K562 (cell line): ENCODE data around the gene TUBB2A. TPM values are rescaled to one million over a fixed set of nuclear protein-coding genes. Genes with fewer than 3 reads are reported as not detected.
A peak's percentile ranks its signal among the peaks of the same experiment; 100 is the strongest.

Experiments used
- CBX5 ChIP-seq: IDR thresholded peaks from 2 replicates; pipeline ENCODE4 v1.6.1; 2014; ENCODE audit warnings: low read depth, borderline replicate concordance
- DNMT1 ChIP-seq: fragments of 450-650 bp; IDR thresholded peaks from 2 replicates; pipeline ENCODE4 v1.6.1; 2016; ENCODE audit warnings: antibody characterized with exemption, mild to moderate bottlenecking
- ESRRB ChIP-seq: fragments of 250-450 bp; sonication (Bioruptor Pico); IDR thresholded peaks from 2 replicates; pipeline ENCODE4 v1.5.0; 2020; ENCODE audit warnings: mild to moderate bottlenecking, moderate library complexity, borderline replicate concordance
- HDAC8 ChIP-seq: fragments of 450-650 bp; IDR thresholded peaks from 2 replicates; pipeline ENCODE4 v1.6.1; 2016; ENCODE audit warnings: mild to moderate bottlenecking, missing genetic modification characterization, moderate library complexity, missing compliant biosample characterization
- HMG20B ChIP-seq: fragments of 250-450 bp; sonication (Bioruptor Pico); IDR thresholded peaks from 2 replicates; pipeline ENCODE4 v1.5.0; 2021; ENCODE audit warnings: mild to moderate bottlenecking
- KLF6 ChIP-seq: fragments of 250-450 bp; sonication (Bioruptor Pico); IDR thresholded peaks from 2 replicates; pipeline ENCODE4 v1.4.0; 2020; ENCODE audit warnings: mild to moderate bottlenecking, moderate library complexity, borderline replicate concordance
- RCOR1 ChIP-seq, 2 experiments: IDR thresholded peaks; 2 replicates each; pipeline ENCODE4 v1.6.1; 2012; ENCODE audit warnings: low read depth in 2 of 2, low read length in 2 of 2, borderline replicate concordance in 1 of 2, improper control_type of control experiment in 1 of 2
- SNIP1 ChIP-seq: fragments of 450-650 bp; IDR thresholded peaks from 2 replicates; pipeline ENCODE4 v1.7.1; 2017; ENCODE audit warnings: low read depth, mild to moderate bottlenecking
- STAT5A ChIP-seq: IDR thresholded peaks from 2 replicates; pipeline ENCODE4 v1.6.1; 2012; ENCODE audit warnings: low read length, inconsistent platforms, borderline replicate concordance
- ZNF316 ChIP-seq: fragments of 450-650 bp; IDR thresholded peaks from 2 replicates; pipeline ENCODE4 v1.6.1; 2016
- ZNF444 ChIP-seq: fragments of 250-450 bp; sonication (Bioruptor Pico); IDR thresholded peaks from 2 replicates; pipeline ENCODE4 v1.4.0; 2020; ENCODE audit warnings: mild to moderate bottlenecking, moderate library complexity
- ZNF77 ChIP-seq: fragments of 250-450 bp; sonication (Bioruptor Pico); IDR thresholded peaks from 2 replicates; pipeline ENCODE4 v1.5.0; 2020
- polyA plus RNA-seq, 8 experiments: library from polyadenylated mRNA; depleted of rRNA in 4 of 8; stranded (reverse) in 5 of 8; unstranded in 3 of 8; fragments of >200 nt; fragmentation: Nextera tagmentation in 2 of 8; fragmentation: Illumina TruSeq in 1 of 8; extraction: Ambion mirVana in 2 of 8; extraction: Trizol in 1 of 8; gene quantifications; 2 replicates each; pipeline versions ENCODE4 v1.2.1 to v1.2.3, GENCODE V29; 2011 to 2014; ENCODE audit warnings: inconsistent platforms in 1 of 8, missing spikeins in 1 of 8
- total RNA-seq, 7 experiments: library from RNA; depleted of rRNA in 6 of 7; stranded (reverse); fragments of >200 nt in 6 of 7; fragmentation: Illumina TruSeq in 2 of 7; extraction: Trizol in 2 of 7; gene quantifications; 2 replicates each; pipeline versions ENCODE4 v1.2.1 to v1.2.3, GENCODE V29; 2011 to 2021; ENCODE audit warnings: low replicate concordance in 1 of 7
- TF ChIP-seq, protein P1 (sequence below): fragments of 450-650 bp; IDR thresholded peaks from 2 replicates; pipeline ENCODE4 v1.6.1; 2016; ENCODE audit warnings: mild to moderate bottlenecking, moderate library complexity
- TF ChIP-seq, protein P2 (sequence below): fragments of 450-650 bp; formaldehyde crosslinking; IDR thresholded peaks from 2 replicates; pipeline ENCODE4 v1.4.0; 2022; ENCODE audit warnings: missing genetic modification characterization
- TF ChIP-seq, protein P3 (sequence below): fragments of 450-650 bp; IDR thresholded peaks from 2 replicates; pipeline ENCODE4 v1.6.1; 2016

TUBB2A gene
- total and polyA plus RNA-seq, 9 of the 15 experiments (the other 6 are each of a cell fraction or from before 2014, with no cell fraction given) = 3.6 to 92.1 (median 45.6) TPM

DNA sequence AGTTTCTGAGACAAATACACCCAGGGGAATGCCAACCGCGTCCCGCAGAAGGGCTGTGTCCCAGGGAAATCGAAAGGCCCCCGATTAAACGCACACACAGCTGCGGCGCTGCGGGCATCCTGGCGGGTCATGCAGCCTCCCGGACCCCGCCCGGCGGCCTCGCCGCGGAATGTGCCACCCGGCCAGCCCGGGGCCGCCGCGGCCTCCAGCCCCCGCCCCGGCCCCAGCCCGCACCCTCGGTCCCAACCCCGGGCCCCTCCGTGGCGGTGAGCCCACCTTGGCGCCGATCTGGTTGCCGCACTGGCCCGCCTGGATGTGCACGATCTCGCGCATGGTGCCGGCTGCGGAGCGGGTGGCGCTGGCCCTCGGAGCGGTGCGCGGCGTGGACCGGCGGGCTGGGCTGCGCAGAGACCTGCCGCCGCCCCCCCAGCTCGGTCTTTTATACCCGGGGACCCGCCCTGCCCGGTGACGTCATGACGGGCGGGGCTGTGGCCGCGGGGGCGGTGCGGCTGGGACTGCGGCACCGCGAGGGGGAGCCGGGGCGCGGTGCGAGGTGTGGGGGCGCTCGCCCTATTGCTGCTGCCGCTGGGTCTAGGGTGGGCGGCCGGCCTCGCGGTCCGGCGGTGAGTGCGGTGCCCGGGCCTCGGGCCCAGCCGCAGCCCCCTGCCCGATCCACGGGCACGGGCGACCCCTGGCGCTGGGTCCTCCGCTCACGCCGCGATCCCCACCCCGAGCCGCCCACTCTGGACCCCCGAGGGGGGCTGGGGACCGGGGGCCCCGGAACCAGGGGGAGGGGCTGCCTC lies at the start of gene TUBB2A (continued):
- TF ChIP-seq, protein P1, sequence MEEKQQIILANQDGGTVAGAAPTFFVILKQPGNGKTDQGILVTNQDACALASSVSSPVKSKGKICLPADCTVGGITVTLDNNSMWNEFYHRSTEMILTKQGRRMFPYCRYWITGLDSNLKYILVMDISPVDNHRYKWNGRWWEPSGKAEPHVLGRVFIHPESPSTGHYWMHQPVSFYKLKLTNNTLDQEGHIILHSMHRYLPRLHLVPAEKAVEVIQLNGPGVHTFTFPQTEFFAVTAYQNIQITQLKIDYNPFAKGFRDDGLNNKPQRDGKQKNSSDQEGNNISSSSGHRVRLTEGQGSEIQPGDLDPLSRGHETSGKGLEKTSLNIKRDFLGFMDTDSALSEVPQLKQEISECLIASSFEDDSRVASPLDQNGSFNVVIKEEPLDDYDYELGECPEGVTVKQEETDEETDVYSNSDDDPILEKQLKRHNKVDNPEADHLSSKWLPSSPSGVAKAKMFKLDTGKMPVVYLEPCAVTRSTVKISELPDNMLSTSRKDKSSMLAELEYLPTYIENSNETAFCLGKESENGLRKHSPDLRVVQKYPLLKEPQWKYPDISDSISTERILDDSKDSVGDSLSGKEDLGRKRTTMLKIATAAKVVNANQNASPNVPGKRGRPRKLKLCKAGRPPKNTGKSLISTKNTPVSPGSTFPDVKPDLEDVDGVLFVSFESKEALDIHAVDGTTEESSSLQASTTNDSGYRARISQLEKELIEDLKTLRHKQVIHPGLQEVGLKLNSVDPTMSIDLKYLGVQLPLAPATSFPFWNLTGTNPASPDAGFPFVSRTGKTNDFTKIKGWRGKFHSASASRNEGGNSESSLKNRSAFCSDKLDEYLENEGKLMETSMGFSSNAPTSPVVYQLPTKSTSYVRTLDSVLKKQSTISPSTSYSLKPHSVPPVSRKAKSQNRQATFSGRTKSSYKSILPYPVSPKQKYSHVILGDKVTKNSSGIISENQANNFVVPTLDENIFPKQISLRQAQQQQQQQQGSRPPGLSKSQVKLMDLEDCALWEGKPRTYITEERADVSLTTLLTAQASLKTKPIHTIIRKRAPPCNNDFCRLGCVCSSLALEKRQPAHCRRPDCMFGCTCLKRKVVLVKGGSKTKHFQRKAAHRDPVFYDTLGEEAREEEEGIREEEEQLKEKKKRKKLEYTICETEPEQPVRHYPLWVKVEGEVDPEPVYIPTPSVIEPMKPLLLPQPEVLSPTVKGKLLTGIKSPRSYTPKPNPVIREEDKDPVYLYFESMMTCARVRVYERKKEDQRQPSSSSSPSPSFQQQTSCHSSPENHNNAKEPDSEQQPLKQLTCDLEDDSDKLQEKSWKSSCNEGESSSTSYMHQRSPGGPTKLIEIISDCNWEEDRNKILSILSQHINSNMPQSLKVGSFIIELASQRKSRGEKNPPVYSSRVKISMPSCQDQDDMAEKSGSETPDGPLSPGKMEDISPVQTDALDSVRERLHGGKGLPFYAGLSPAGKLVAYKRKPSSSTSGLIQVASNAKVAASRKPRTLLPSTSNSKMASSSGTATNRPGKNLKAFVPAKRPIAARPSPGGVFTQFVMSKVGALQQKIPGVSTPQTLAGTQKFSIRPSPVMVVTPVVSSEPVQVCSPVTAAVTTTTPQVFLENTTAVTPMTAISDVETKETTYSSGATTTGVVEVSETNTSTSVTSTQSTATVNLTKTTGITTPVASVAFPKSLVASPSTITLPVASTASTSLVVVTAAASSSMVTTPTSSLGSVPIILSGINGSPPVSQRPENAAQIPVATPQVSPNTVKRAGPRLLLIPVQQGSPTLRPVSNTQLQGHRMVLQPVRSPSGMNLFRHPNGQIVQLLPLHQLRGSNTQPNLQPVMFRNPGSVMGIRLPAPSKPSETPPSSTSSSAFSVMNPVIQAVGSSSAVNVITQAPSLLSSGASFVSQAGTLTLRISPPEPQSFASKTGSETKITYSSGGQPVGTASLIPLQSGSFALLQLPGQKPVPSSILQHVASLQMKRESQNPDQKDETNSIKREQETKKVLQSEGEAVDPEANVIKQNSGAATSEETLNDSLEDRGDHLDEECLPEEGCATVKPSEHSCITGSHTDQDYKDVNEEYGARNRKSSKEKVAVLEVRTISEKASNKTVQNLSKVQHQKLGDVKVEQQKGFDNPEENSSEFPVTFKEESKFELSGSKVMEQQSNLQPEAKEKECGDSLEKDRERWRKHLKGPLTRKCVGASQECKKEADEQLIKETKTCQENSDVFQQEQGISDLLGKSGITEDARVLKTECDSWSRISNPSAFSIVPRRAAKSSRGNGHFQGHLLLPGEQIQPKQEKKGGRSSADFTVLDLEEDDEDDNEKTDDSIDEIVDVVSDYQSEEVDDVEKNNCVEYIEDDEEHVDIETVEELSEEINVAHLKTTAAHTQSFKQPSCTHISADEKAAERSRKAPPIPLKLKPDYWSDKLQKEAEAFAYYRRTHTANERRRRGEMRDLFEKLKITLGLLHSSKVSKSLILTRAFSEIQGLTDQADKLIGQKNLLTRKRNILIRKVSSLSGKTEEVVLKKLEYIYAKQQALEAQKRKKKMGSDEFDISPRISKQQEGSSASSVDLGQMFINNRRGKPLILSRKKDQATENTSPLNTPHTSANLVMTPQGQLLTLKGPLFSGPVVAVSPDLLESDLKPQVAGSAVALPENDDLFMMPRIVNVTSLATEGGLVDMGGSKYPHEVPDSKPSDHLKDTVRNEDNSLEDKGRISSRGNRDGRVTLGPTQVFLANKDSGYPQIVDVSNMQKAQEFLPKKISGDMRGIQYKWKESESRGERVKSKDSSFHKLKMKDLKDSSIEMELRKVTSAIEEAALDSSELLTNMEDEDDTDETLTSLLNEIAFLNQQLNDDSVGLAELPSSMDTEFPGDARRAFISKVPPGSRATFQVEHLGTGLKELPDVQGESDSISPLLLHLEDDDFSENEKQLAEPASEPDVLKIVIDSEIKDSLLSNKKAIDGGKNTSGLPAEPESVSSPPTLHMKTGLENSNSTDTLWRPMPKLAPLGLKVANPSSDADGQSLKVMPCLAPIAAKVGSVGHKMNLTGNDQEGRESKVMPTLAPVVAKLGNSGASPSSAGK = no peak
- TF ChIP-seq ESRRB (CRISPR knock-in tag) (no peak), CBX5 (no peak), SNIP1 (no peak), RCOR1 (IDR thresholded peaks at IDR 0.05; ENCODE audit: borderline replicate concordance in 1 of 2, low read depth in 2 of 2, low read length in 2 of 2) (peak in 1 of 2 experiments; percentile 53; a peak in 3 of 4 replicates), KLF6 (CRISPR knock-in tag) (peak; percentile 98; the same call in 1 of the 2 replicates), ZNF77 (CRISPR knock-in tag) (no peak), DNMT1 (no peak), HDAC8 (no peak), ZNF316 (no peak), ZNF444 (CRISPR knock-in tag) (no peak), HMG20B (CRISPR knock-in tag) (no peak), STAT5A (no peak)
- TF ChIP-seq, protein P2, sequence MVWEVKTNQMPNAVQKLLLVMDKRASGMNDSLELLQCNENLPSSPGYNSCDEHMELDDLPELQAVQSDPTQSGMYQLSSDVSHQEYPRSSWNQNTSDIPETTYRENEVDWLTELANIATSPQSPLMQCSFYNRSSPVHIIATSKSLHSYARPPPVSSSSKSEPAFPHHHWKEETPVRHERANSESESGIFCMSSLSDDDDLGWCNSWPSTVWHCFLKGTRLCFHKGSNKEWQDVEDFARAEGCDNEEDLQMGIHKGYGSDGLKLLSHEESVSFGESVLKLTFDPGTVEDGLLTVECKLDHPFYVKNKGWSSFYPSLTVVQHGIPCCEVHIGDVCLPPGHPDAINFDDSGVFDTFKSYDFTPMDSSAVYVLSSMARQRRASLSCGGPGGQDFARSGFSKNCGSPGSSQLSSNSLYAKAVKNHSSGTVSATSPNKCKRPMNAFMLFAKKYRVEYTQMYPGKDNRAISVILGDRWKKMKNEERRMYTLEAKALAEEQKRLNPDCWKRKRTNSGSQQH (CRISPR knock-in tag) = no peak
- TF ChIP-seq, protein P3, sequence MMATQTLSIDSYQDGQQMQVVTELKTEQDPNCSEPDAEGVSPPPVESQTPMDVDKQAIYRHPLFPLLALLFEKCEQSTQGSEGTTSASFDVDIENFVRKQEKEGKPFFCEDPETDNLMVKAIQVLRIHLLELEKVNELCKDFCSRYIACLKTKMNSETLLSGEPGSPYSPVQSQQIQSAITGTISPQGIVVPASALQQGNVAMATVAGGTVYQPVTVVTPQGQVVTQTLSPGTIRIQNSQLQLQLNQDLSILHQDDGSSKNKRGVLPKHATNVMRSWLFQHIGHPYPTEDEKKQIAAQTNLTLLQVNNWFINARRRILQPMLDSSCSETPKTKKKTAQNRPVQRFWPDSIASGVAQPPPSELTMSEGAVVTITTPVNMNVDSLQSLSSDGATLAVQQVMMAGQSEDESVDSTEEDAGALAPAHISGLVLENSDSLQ = no peak
